ENCODE measurements around the gene ABCA7. TPM values are rescaled to one million over a fixed set of nuclear protein-coding genes. Genes with fewer than 3 reads are reported as not detected.
A peak's percentile ranks its signal among the peaks of the same experiment; 100 is the strongest.

Gene ABCA7
- total RNA-seq, 1 experiment from 2014 or later = 18.2 TPM

GRCh38 chr19:1103708-1104310 lies 63.9 kb downstream of the ABCA7 start, which contains the start of gene GPX4:
TSS of gene GPX4 (plus strand) at chr19:1103994. CDS start at chr19:1104044, 50 bp downstream.
- ChIA-PET POLR2A (interaction anchor here (0.6 to 6.6 kb wide), 21 partner anchors 10 to 166 kb away, joined by 3 to 73 read pairs (median 4); partner anchors contain the start of genes ARHGAP45 and CNN2), CTCF (interaction anchor here (0.5 to 1.3 kb wide), 3 partner anchors 39 to 161 kb away, joined by 3 to 4 read pairs (median 3); no protein-coding TSS in a partner anchor)
- Mint-ChIP-seq H3K27ac (ENCODE audit: low read depth, unreplicated experiment) (peak within 1 kb of the TSS; percentile 78), H3K9me3 (ENCODE audit: unreplicated experiment) (peaks cover 2% of the 10 kb centered on the region), H3K36me3 (ENCODE audit: insufficient read depth, unreplicated experiment) (peaks cover 53% of the 10 kb centered on the region), H3K4me1 (ENCODE audit: insufficient read depth, unreplicated experiment) (peaks cover 10% of the 10 kb centered on the region), H3K4me3 (ENCODE audit: unreplicated experiment) (peak within 1 kb of the TSS; percentile 71), H3K27me3 (ENCODE audit: insufficient read depth, unreplicated experiment) (no peaks in the 10 kb centered on the region)
- DNase-seq (ENCODE audit: unreplicated experiment) = peak; percentile 100
- no peak for TF ChIP-seq CTCF (IDR thresholded peaks at IDR 0.05; ENCODE audit: unreplicated experiment)
- intact Hi-C loops (cut with micrococcal nuclease) = loop anchor here (5.0 kb wide), 2 partner anchors 37 to 78 kb away; partner anchors contain the start of gene ARHGAP45
- no TSS peak for BruUV-seq (replicated peaks)

- Mint-ChIP-seq H3K4me3 (ENCODE audit: unreplicated experiment) (peak overlapping the region; percentile 71), H3K27me3 (ENCODE audit: insufficient read depth, unreplicated experiment) (no peaks in the 10 kb centered on the region), H3K36me3 (ENCODE audit: insufficient read depth, unreplicated experiment) (peaks cover 59% of the 10 kb centered on the region), H3K27ac (ENCODE audit: low read depth, unreplicated experiment) (no peak overlapping the region), H3K9me3 (ENCODE audit: unreplicated experiment) (no peaks in the 10 kb centered on the region), H3K4me1 (ENCODE audit: insufficient read depth, unreplicated experiment) (peaks cover 6% of the 10 kb centered on the region)
- TF ChIP-seq CTCF (IDR thresholded peaks at IDR 0.05; ENCODE audit: unreplicated experiment) = no peak
- no TSS peak for BruUV-seq (replicated peaks)
- intact Hi-C loops (cut with micrococcal nuclease) = loop anchor here (5.0 kb wide), 2 partner anchors 37 to 78 kb away; partner anchors contain the start of gene ARHGAP45
- ChIA-PET CTCF (interaction anchor here (0.5 kb wide), 1 partner anchor 51 kb away, joined by 4 read pairs; no protein-coding TSS in a partner anchor), POLR2A (interaction anchor here (0.6 to 6.6 kb wide), 17 partner anchors 9 to 165 kb away, joined by 3 to 73 read pairs (median 5); partner anchors contain the start of genes ARHGAP45 and CNN2)
- DNase-seq (ENCODE audit: unreplicated experiment) = peak; percentile 73
Observed at GRCh38 chr19:1104311-1105007, 64.6 kb downstream of the ABCA7 start.

GRCh38 chr19:1105008-1105872 lies 65.3 kb downstream of the ABCA7 start:
- H3K4me3 Mint-ChIP-seq (ENCODE audit: unreplicated experiment) = peak overlapping the region; percentile 71
- H3K9me3 Mint-ChIP-seq (ENCODE audit: unreplicated experiment) = no peaks in the 10 kb centered on the region
- CTCF ChIA-PET = no interaction called here
- intact Hi-C loops (cut with micrococcal nuclease) = no loop called here
- no peak overlapping the region for H3K27ac Mint-ChIP-seq (ENCODE audit: low read depth, unreplicated experiment)
- POLR2A ChIA-PET = interaction anchor here (1.2 to 6.6 kb wide), 9 partner anchors 11 to 111 kb away, joined by 3 to 73 read pairs (median 7); partner anchors contain the start of gene CNN2
- DNase-seq (ENCODE audit: unreplicated experiment) = peak; percentile 62
- H3K27me3 Mint-ChIP-seq (ENCODE audit: insufficient read depth, unreplicated experiment) = no peaks in the 10 kb centered on the region
- peaks cover 61% of the 10 kb centered on the region for H3K36me3 Mint-ChIP-seq (ENCODE audit: insufficient read depth, unreplicated experiment)
- TF ChIP-seq CTCF (IDR thresholded peaks at IDR 0.05; ENCODE audit: unreplicated experiment) = no peak
- H3K4me1 Mint-ChIP-seq (ENCODE audit: insufficient read depth, unreplicated experiment) = peaks cover 6% of the 10 kb centered on the region
- BruUV-seq (replicated peaks) = no TSS peak

Measured in MCF 10A (cell line).